ENCODE data around the gene RPL7A. TPM values are rescaled to one million over a fixed set of nuclear protein-coding genes. Genes with fewer than 3 reads are reported as not detected.
"Not testable (repeated sequence)": the region's sequence is repeated elsewhere in the genome, so short reads cannot be mapped to it uniquely, and the experiment has no call there.

The RPL7A gene
- total and polyA plus RNA-seq, 2 of the 4 experiments (the other 2 are of a cell fraction): 3,220 to 4,096 TPM

DNA sequence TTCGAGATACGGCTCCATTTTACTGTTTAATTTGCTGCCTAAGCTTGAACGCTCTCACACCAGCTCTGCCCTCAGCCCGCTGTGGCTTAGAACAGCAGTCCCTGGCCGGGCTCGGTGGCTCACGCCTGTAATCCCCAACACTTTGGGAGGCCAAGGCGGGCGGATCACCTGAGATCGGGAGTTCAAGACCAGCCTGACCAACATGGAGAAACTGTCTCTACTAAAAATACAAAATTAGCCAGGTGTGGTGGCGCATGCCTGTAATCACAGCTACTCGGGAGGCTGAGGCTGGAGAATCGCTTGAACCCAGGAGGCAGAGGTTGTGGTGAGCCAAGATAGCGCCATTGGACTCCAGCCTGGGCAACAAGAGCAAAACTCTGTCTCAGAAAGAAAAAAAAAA lies 29.3 kb downstream of the RPL7A start:
- H2BK20ac ChIP-seq (ENCODE audit: low read depth, low read length); H3K4me2 ChIP-seq (ENCODE audit: low read depth, low read length); H3K36me3 ChIP-seq (ENCODE audit: control insufficient read depth, insufficient read depth, low read length); ATAC-seq (ENCODE audit: low read depth); H3K27ac ChIP-seq (ENCODE audit: insufficient read depth, low read length); H2AK5ac ChIP-seq (ENCODE audit: low read depth, low read length); H4K5ac ChIP-seq (ENCODE audit: low read depth, low read length); H2AK9ac ChIP-seq (replicated peaks; ENCODE audit: low read depth, low read length, poor library complexity); in situ Hi-C loops (cut with MboI; ENCODE audit: low sequenced_read_pairs); BruUV-seq (replicated peaks); H2AFZ ChIP-seq (replicated peaks; ENCODE audit: low read length, poor library complexity); H4K91ac ChIP-seq (ENCODE audit: insufficient read depth, low read depth, low read length); H3K9me1 ChIP-seq (ENCODE audit: insufficient read depth, low read length); DNase-seq; dilution Hi-C loops (cut with HindIII; ENCODE audit: low sequenced_read_pairs, unreplicated experiment); POLR2A ChIA-PET (ENCODE audit: unreplicated experiment); H3K4me3 ChIP-seq (ENCODE audit: insufficient read depth, low read depth, low read length); H2BK15ac ChIP-seq (ENCODE audit: low read depth, low read length); H3K23ac ChIP-seq (ENCODE audit: low read depth, low read length); H3K56ac ChIP-seq (ENCODE audit: extremely low read depth, insufficient read depth, low read length); H3K27me3 ChIP-seq (ENCODE audit: control insufficient read depth, insufficient read depth, low read length); H3K9me3 ChIP-seq (ENCODE audit: control insufficient read depth, insufficient read depth, low read length); H4K8ac ChIP-seq (ENCODE audit: low read depth in 2 of 2, low read length in 2 of 2); H3K14ac ChIP-seq (replicated peaks; ENCODE audit: low read depth, low read length); H3K9ac ChIP-seq (ENCODE audit: low read depth, low read length); H3K18ac ChIP-seq (ENCODE audit: low read depth, low read length); H2BK120ac ChIP-seq (ENCODE audit: low read depth, low read length); H3K4me1 ChIP-seq (ENCODE audit: control insufficient read depth, insufficient read depth, low read length); H2BK5ac ChIP-seq (ENCODE audit: low read depth, low read length, poor library complexity, severe bottlenecking); intact Hi-C loops (cut with micrococcal nuclease); H3K4ac ChIP-seq (ENCODE audit: low read depth, low read length): not testable (repeated sequence)
- WGBS, 2 experiments (ENCODE audit: extremely low coverage in 2 of 2, insufficient read length in 1 of 2): 99% methylated on average over 6 of the region's 14 CpGs; no CpG with 5 or more reads in 1 of the 2 experiments
- H3K79me1 ChIP-seq (ENCODE audit: low read depth in 1 of 2, low read length in 2 of 2): peaks cover 0 to 14% of the 10 kb centered on the region in 2 experiments; a peak in 2 of 4 replicates
- CTCF ChIA-PET: interaction anchor here (0.5 kb wide), 1 partner anchor 290 kb away, joined by 4 read pairs; no protein-coding TSS in a partner anchor
- H4K20me1 ChIP-seq (ENCODE audit: insufficient read depth, low read length): peaks cover 30% of the 10 kb centered on the region

All from IMR-90 (cell line).